GM19324 (cell line): ENCODE data around the gene UTP11.

Source experiments
- ATAC-seq: cut with Tn5 transposase; IDR thresholded peaks from one replicate; pipeline ENCODE4 v1.9.1; 2021; ENCODE audit warnings: mild to moderate bottlenecking, moderate library complexity; ENCODE audit not compliant: unreplicated experiment, low FRiP score

UTP11 gene

DNA sequence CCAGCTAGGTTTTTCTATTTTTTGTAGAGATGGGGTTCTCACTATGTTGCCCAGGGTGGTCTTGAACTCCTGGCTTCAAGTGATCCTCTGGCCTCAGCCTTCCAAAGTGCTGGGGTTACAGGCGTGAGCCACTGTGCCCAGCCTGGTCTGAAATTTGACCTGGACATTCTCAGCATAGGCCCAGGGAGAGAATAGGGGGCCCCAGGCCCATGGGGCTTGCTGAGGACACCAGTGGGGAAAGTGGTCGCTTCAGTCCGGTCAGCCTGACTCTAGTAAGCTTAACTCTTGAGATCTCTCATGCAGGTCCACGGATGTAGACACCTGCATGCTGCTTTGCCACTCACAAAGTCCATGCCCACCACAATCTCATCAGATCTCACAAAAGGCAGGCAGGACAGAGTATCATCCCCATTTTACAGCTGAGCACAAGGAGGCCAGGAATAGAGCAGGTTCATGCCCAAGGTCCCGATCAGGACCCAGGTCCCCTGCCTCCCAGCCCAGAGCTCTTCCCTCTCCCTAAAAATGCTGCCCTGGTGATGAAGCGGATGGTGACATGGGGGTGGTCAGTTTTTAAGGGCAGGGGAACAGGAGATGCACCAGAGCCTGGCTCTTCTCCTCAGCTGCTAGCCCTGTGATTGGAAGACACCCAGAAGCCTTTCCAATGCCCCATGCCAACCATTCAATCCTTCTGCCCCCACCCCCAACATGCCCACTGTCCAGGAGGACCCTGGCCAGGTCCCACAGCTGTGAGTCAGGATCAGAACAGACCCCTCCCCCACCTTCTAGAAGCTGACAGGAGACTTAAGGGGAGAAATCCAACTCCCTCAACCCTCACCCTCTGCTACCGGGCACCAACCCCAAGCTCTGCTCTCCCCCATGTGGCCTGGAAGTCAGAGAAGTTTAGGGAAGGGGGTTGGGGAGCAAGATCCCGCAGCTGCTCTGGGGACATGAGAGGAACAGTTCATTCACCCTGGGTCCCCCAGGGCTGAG lies 9.0 kb upstream of the UTP11 start:
- ATAC-seq, result no peak

DNA sequence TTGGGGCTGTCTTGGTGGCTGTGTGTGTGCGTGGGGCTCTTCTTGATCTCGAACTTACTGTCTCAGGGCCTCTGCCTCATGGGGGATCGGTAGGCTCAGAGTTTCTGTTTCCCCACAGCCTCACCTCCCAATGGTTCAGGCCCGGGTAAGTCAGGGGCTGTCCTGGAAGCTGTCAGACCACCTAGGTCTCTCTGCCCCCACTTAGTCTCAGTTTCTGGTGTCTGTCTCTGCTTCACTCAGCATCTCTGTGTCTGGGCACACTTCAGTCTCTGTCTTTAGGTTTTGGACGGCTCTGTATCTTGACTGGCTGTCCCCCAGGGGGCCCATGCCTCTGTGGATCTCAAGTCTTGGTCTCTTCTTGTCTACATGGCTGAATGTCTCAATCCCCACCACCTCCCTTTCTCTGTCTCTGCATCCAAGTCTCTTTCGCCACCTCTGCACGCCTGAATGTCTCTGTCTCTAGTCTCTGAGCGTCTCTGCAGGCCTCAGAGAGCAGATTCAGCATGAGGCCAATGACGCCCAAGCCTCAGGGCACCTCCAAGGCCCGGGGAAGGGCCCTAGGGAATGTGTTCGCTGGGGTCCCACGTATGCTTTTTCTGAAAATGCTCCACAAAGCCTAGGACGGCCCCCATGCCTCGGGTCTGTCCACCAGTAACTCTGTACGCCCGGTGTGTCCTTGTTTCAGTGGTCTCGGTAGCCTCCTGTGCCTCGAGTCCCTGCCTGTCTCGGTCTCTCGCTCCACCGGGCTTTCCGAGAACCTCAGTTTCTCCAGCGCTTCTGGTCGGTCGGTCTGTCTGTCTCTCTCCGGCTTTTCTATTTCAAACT lies 8.0 kb upstream of the UTP11 start:
- ATAC-seq, result no peak

- no peak for ATAC-seq
Observed at GRCh38 chr1:38005195-38006007, 7.1 kb upstream of the UTP11 start, which contains the start of gene FHL3. FHL3 (minus strand) TSS chr1:38005514; CDS start chr1:37999412, 6,102 bp downstream.

GRCh38 chr1:38006008-38006828 lies 6.3 kb upstream of the UTP11 start:
- no peak for ATAC-seq

- ATAC-seq, result no peak
Observed at GRCh38 chr1:38009088-38009840, 3.3 kb upstream of the UTP11 start.

GRCh38 chr1:38009841-38010180 lies 2.7 kb upstream of the UTP11 start:
- no peak for ATAC-seq

GRCh38 chr1:38013227-38013622 lies 691 bp downstream of the UTP11 start:
- no peak for ATAC-seq

GRCh38 chr1:38014171-38014570 lies 1.6 kb downstream of the UTP11 start:
- ATAC-seq, result no peak

DNA sequence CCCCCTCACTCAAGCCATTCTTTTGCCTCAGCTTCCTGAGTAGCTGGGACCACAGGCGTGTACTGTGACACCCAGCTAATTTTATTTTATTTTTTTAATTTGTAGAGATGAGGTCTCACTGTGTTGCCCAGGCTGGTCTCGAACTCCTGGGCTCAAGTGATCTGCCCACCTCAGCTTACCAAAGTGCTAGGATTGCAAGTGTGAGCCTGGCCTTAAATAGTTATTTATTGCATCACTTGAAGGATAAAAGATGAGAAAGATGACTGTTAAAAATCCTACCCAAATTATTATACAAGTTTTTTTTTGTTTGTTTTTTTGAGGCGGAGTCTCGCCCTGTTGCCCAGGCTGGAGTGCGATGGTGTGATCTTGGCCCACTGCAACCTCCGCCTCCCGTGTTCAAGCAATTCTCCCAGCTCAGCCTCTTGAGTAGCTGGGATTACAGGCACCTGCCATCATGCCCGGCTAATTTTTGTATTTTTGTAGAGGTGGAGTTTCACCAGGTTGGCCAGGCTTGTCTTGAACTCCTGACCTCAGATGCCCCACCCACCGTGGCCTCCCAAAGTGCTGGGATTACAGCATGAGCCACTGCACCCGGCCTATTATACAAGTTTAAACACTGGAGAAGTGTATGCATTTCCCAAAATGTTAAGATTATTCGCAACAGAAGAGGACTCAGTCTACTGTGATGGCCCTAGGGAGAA lies 2.3 kb downstream of the UTP11 start:
- no peak for ATAC-seq

GRCh38 chr1:38015978-38016725 lies 3.6 kb downstream of the UTP11 start:
- ATAC-seq, result no peak

DNA sequence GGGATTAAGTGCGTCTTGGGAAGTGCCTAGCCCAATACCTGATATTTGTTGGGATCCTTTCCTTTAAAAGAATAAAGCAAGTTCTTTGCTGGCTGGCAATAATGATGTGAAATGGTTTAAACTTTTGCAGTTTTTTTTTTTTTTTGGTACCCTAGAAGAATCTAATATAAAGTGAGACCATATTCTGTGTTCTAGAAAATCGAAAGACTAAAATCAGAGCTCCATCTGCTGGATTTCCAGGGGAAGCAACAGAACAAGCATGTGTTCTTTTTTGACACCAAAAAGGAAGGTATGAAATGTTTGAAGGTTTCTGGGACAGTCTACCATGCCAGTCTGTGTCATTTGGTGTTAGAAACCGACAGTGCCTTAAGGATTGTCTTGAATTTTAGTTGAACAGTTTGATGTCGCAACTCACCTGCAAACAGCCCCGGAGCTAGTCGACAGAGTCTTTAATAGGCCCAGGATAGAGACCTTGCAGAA lies 6.4 kb downstream of the UTP11 start:
- ATAC-seq, result no peak

GRCh38 chr1:38020396-38020795 lies 7.9 kb downstream of the UTP11 start:
- ATAC-seq, result no peak

- no peak for ATAC-seq
Observed at GRCh38 chr1:38021969-38022368, 9.4 kb downstream of the UTP11 start.

DNA sequence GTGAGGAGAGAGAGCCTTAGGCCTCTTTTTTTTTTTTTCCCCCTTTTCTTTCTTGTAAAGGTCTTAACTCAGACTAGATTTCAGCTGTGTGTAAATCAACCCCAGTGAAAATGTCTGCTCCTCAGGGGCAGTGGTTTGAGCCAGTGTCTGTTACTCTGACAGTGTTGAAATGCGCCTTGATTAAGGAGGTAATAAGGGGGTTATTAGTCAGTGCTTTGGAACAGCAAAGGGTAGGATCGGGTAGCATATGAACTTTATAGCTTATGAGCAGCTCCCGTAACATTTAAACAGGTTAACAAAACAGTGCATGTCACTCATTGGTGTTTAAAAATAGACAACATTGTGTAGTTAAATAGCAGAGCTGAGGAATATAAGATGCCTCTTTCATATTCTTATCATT lies 10.3 kb downstream of the UTP11 start:
- ATAC-seq, result no peak

DNA sequence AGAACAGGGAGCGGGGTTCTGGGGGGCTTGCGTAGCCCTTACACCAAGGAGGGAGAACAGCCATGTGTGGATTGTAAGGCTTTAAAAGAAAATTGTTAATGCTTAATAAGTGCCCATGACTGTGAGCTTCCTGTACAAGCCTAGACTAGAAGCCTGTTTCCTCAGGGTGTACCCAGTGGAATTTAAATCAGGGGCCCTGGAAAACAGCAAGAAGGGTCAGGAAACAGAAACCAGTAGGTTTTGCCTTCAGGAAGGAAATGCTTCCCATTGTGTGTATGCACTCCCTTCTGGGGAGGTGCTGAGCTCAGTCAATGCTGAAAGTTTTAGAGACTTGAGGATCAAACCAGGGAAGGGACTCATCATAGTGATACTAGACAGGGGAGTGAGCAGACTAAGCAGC lies 12.7 kb downstream of the UTP11 start:
- ATAC-seq, result no peak

- ATAC-seq, result no peak
Observed at GRCh38 chr1:38025664-38026063, 13.1 kb downstream of the UTP11 start.

DNA sequence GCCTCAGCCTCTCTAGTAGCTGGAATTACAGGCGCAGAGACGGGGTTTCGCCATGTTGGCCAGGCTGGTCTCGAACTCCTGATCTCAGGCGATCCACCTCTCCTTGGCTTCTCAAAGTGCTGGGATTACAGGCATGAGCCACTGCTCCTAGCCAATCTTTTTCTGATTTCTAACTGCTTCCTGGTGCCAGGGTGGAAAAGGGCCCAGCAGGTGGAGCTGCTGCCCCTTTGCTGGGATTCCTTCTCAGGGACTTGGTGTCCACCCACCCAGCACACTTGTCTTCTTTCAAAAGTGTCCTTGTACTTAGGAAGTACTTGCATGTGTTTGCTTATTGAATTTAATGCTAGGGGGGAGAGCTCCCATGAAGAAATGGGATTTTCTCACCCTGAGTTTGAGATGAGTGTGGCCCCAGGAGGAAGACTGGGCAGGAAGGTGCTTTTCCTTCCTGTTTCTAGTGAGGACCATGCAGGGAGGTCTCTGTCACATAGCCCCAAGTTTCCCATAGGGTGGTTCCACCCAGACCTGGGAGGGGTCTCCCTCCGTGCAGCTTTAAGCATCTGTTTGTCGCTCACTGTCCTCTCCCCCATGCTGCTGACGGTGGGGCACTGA lies 14.2 kb downstream of the UTP11 start:
- no peak for ATAC-seq
